HG02642 (cell line): ENCODE measurements around the gene AZU1.

ENCODE experiments used
- ATAC-seq: cut with Tn5 transposase; IDR thresholded peaks from one replicate; pipeline ENCODE4 v1.9.1; 2021; ENCODE audit warnings: mild to moderate bottlenecking; ENCODE audit not compliant: unreplicated experiment, poor library complexity

Gene AZU1

GRCh38 chr19:796692-797527 lies 30.7 kb upstream of the AZU1 start, which contains the start of gene PTBP1:
Gene PTBP1 (plus strand): TSS chr19:797452. CDS start chr19:797498, 46 bp downstream.
- ATAC-seq = peak; percentile 80

GRCh38 chr19:797528-798414 lies 29.9 kb upstream of the AZU1 start:
- peak; percentile 47 for ATAC-seq

- ATAC-seq = no peak
Observed at GRCh38 chr19:798415-799075, 29.1 kb upstream of the AZU1 start.

GRCh38 chr19:799076-799881 lies 28.4 kb upstream of the AZU1 start:
- ATAC-seq = no peak

- no peak for ATAC-seq
Observed at GRCh38 chr19:800360-801029, 27.1 kb upstream of the AZU1 start.

GRCh38 chr19:801030-801860 lies 26.4 kb upstream of the AZU1 start:
- ATAC-seq = no peak

- no peak for ATAC-seq
Observed at GRCh38 chr19:801861-802497, 25.7 kb upstream of the AZU1 start.

- ATAC-seq = no peak
Observed at GRCh38 chr19:802498-803098, 25.0 kb upstream of the AZU1 start.

GRCh38 chr19:803099-803561 lies 24.5 kb upstream of the AZU1 start:
- ATAC-seq = no peak

- ATAC-seq = no peak
Observed at GRCh38 chr19:803686-804418, 23.8 kb upstream of the AZU1 start.

GRCh38 chr19:804419-805165 lies 23.0 kb upstream of the AZU1 start:
- ATAC-seq = no peak

GRCh38 chr19:805166-805551 lies 22.5 kb upstream of the AZU1 start:
- no peak for ATAC-seq

- no peak for ATAC-seq
Observed at GRCh38 chr19:805600-806550, 21.8 kb upstream of the AZU1 start.

GRCh38 chr19:806815-807421 lies 20.7 kb upstream of the AZU1 start:
- no peak for ATAC-seq
